ENCODE measurements around the gene LMF1.

The LMF1 gene

DNA sequence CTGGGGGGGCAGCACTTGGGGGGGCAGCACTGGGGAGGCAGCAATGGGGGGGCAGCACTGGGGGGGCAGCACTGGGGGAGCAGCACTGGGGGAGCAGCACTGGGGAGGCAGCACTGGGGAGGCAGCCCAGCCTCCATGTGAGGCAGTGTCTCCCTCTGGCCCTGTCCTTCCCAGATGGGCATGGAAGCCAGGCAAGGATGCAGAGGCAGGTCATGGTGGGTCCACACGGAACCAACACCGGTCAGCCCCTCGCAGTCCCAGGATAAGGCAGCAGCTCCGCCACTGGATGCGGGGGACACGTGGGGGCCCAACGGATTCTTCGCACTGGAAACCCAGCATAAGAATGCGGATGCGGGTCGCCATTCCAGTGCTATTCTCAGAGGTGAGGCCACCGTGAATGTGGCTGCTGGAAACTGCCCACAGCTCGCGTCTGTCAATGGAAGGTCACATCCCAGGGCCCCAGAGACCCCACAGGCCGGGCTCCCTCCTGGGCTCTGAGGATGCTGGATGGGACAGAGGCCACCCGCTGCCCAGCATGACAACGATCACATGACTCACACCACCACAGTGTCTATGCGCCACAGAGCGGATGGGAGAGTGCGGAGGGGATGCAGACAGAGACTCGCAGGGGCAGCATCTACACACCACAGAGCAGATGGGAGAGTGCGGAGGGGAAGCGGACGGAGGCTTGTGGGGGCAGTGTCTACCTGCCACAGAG lies 59.0 kb downstream of the LMF1 start:
- DNase-seq (ENCODE audit: low spot score): no peak

DNA sequence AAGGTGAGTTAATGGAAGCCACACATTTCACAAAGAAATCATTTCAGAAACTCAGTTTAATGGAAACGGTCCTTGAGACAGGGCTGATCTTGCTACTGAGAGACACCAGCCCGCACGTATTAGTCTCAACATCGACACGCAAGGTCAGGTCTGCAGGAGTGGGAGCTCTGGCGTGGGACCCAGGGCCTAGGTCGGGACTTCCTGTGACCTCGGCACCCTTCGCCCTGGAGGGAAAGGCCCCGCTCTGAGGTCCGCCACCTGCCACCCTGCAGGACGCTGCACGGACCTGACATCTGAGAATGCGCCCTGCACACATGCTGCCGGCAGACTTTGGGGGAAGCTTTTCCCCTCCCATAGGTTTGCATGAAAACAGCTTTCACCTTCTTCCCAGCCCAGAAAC lies 59.7 kb downstream of the LMF1 start:
- DNase-seq (ENCODE audit: low spot score): no peak

DNA sequence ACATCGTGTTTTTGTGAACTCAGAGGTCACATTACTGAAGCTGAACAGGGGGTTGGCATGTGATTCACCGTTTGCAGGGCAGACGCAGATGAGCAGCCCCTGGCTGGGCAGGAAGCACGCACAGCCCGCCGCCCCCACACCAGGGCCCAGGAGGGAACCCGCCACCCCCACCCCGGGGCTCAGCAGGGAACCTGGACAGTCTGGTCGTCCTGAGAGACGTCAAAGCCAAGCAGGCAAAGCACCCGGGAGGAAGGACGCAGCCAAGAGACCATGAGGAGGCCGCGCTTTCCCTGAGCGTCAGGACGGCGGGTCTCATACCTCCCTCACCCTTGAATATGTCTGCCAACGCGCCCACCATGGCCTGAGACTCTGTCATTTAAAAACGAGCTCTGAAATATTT lies 60.6 kb downstream of the LMF1 start:
- DNase-seq (ENCODE audit: low spot score): no peak

DNA sequence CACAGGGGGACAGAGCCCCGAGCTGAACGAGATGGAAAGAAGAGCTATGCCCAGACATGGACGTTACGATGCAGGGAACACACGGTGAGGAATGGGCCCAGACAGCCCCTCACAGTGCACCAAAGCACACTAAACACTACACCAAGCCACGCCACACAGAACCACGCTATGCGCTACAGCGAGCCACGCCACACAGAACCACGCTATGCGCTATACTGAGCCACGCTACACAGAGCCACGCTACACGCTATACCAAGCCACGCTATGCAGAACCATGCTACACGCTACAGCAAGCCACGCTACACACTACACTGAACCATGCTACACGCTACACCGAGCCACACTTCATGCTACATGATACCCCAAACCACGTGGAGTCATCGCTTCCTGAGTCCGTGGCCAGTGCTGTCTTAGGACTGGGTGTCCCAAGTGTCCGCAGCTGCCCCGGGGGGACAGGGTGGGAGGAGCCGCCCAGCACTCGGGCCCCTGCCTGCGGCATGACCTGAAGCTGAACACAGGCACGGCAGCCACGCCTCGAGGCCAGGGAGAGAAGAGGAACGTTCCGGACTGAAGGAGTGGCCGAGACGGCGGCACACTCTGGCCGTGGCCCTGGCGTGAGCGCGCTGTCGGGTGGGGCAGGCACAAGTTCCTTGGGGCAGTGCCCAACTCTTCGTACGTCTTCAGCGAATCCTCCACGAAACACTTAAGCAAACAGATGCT lies 61.3 kb downstream of the LMF1 start:
- no peak for DNase-seq (ENCODE audit: low spot score)

DNA sequence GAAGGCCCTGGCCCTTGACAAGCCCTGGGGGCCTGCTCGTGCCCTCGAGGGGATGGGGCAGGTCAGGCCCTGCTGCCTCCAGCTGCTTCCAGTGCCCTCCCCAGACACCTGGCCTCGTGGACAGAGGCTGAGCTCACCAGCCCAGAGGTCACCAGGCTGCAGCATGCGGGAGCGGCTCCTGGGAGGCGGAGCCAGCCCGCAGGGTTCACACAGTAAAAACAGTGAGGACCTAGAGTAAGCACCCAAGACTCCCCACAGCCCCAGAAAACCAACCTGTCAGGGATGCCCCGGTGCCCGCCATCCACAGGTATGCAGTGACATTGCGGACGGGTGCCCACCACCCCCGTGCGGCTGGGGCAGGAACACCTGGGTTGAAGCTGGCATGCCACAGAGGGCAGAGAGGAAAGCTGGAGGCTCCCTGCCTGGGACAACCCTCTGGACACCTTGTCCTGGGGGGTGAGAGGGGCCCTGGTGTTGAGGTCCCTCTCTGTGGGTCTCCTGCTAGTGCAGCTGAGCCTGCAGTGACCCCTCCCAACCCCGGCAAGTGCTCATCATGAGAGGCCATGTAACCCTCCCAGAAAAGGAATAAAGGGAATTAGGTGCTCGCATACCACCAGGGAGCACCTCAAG lies 62.1 kb downstream of the LMF1 start:
- no peak for DNase-seq (ENCODE audit: low spot score)

DNA sequence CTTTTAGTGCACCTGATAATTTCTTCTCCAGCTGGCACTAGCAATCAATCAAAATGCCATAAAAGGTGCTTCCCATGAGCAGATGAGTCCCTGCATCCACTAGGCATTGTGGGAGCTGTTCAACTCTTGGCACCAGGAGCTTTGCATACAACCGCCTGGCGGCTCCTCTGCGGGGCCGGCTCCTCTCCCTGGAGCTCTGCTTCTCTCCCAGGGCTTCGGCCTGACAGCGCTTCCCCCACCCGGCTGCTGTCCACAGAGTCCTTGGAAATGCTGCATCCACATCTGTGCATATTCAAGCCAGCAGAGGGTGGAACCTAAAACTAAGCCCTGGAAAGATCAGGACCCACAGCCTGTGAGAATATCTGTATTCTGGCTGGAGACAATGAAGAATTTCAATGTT lies 62.9 kb downstream of the LMF1 start:
- DNase-seq (ENCODE audit: low spot score): no peak

DNA sequence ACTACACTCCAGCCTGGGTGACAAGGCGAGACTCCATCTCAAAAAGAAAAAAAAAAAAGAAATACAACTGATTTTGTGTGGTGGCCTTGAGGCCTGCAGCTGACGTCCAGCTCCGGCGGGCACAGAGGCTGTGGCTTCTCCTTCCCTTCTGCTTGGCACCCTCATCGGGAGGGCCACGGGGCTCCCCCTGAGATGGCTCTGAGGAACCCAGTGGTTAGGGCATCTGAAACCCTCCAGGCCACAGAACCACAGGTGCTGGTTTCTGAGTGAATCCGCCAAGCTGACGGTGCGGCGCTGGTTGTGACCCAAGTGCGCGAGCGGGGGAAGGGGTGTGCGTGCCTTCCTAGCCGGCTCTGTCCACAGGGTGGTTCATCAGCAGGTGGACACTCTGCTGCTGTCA lies 63.4 kb downstream of the LMF1 start:
- DNase-seq (ENCODE audit: low spot score): no peak

DNA sequence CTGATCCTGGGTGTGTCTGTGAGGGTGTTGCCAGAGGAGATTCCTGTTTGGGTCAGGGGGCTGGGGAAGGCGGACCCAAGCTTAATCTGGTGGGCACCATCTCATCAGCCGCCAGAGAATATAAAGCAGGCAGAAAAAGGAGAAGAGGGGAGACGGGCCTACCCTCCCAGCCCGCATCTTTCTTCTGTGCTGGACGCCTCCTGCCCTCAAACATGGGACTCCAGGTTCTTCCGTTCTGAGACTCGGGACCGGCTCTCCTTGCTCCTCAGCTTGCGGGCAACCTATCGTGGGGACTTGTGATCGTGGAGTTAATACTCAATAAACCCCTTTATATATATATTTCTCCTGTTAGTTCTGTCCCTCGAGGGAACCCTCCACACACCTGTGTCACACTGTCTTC lies 64.5 kb downstream of the LMF1 start:
- DNase-seq (ENCODE audit: low spot score): no peak

DNA sequence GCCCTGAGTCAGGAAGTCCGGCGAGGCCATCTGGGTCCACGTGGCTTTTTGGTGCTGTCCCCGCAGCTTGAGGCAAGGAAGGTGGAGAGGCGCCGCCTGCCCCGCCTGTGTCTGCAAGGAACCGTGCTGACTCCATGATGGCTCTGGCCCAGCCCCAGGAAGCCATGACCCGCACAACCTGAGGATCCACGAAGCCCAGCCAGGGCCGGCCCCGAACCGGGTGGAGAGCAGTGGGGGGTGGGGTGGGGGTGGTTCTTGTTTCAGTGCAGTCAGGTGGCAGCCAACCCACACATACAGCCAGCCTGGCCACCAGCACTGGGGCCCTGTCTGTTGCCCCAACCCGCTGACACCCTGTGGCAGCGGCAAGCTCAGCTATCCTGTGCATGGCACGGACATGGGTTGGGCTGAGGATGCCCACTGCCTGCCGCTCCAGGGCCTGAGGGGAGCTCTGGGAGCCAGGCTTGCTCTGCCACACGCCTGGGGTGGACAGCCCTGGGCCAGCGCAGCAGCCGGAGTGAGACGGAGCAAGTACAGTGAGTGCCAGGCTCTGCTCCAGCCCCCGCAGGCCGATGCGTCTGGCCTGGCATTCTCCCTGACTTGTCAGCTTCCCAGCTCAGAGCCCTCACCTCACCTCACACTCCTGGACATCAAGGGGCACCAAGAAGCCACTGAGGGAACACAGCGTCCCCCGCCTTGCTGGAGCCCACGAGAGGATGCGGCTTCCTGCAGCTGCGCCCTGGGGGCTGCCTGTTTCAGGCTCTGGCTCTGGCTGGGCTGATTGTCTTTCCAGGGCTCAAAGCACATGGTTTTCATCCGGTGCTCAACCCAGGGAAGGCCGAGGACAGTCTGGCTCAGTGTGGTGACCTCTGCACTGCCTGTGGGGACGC lies 68.8 kb downstream of the LMF1 start:
- no peak for DNase-seq (ENCODE audit: low spot score)

DNA sequence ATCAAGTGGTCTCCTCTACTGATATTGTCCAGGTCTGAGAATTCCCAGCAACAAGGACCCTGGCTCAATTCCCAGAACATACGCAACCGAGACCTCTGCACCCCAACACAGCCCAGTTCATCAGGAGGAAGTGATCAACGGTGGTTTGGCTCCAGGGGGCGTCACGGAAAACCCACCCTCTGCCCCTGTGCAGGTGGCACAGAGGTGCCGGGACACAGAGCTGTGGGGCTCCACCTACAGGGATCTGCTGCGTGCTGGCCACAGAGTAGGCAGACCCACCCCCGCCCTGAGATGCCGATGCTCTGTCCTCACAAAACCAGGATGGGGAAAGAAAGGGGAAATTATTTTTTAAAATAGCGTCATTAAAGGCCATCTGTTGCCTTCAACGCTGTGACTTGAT lies 69.6 kb downstream of the LMF1 start:
- DNase-seq (ENCODE audit: low spot score): no peak

DNA sequence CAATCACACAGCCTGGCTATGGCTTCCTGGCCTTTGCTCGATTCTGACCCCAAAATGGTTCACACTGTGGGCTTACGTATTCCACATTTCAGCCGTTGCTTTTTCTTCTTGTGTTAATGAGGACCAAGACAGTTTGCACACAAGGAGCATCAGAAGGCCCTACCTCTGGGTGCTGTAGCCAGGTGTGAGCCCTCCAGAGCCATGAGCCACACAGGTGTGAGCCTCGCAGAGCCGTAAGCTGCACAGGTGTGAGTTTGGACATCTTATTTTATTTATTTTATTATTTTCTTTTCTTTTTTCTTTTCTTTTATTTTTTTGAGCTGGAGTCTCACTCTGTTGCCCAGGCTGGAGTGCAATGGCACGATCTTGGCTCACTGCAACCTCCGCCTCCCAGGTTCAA lies 70.6 kb downstream of the LMF1 start:
- DNase-seq (ENCODE audit: low spot score): no peak

DNA sequence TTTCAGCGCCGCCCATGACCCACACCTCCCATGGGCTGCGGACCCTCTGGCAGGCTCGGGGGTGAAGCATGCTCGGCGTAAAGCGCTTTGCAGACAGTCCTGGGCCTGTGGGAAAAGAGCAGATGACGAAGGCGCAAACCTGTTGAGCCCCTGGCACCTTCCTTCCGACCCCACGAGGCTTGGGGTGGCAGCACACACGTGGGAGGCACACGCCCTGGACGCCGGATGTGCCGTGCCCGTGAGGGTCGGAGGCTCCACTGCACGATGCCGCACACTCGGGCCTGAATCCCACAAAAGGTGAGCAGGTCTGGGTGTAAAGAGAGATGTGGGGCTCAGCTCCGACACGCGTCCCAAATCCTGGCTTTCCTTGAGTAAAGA lies 71.1 kb downstream of the LMF1 start:
- DNase-seq (ENCODE audit: low spot score): no peak

DNA sequence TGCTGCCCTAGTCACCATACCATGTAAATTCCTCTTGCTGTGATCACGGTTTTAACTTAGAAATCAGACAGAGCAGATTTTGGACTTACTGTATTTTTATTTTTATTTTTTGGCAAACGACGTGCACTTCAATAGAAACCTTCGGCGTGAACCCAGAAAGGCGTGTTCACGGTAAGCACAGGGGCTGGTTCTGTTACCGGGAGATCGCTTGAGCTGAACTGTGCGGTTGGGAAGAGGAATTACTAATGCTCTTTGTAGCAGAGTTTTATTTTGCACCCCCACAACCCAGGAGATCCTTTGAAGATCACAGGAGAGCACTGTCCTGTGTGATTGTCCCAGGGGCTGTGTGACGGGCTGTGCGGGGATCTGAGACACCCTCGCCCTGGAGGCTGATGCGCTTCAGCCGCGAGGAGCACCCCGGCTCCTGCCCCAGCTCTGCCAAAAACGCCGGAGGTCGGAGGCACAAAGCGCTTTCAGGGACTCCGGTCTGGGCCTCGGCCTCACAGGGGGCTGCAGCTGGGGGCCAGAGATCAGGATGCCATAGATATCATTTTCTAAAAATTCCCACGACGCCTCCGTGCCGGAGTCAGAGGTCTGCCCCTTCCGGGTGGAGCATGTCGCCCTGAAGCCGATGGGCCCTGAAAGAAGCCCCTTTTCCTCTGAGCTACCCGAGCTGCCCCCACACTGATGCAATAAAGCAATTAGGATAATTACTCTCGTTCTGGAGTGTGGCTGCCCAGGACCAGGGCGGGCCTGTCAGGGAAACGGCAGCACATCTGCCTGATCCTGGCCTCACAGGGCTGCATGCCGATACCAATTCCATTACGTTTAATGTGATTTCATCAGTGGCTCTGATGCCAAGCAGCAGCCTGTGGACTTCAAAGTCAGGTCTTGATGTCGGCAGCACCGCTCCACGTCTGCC lies 71.8 kb downstream of the LMF1 start:
- no peak for DNase-seq (ENCODE audit: low spot score)

DNA sequence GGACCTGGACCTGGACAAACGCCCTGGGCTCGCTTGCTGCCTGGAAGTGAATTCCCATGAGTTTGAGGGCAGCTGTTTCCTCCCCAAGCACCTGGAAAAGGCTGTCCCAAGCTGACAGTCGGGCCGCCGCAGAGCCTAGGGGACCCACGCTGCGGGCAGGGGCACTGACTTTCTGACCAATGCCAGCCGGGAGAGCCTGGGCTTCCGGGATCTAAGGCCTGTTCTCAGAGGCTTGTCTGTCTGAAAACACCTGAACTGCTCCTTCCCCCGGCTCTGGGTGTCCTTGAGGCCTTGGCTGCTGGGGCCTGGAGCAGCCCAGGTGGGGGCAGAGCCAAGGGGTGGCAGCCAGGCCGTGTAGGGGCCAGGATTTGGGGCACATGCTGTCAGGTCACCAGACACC lies 72.6 kb downstream of the LMF1 start:
- DNase-seq (ENCODE audit: low spot score): no peak

DNA sequence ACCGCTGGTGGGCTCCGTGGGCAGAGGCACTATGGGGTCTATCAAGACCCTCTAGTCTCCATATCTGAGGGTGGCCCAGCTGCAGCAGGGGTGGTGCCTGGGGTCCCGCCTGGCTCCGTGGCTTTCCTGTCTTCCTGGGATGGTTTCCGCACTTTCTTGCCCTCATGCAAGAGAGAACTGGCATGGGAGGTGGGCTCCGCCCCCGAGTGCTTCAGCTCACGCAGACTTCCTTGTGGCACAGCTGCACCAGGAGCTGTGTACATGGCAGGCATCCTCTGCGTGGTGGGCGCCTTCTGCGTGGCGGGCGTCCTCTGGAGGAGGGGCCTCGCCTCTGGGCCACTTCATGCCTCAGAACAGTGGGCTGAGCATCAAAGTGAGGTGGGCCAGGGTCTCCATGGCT lies 73.1 kb downstream of the LMF1 start:
- DNase-seq (ENCODE audit: low spot score): no peak

DNA sequence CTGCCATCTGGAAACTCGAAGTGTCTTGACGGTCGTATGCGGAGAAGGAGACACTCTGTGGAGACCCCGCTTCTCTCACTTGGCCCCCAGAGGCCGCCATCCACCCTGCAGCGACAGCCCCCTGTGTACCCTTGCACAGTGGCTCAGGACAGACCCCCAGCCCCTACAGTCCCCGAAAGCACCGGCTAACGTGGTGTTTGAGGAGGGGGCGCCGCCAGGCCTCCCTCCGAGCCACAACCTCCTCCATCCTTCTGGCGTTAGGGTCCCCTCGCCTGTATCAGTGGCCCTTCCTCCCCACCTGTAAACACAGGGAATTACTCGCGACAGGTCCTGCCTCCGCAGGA lies 73.6 kb downstream of the LMF1 start:
- no peak for DNase-seq (ENCODE audit: low spot score)

DNA sequence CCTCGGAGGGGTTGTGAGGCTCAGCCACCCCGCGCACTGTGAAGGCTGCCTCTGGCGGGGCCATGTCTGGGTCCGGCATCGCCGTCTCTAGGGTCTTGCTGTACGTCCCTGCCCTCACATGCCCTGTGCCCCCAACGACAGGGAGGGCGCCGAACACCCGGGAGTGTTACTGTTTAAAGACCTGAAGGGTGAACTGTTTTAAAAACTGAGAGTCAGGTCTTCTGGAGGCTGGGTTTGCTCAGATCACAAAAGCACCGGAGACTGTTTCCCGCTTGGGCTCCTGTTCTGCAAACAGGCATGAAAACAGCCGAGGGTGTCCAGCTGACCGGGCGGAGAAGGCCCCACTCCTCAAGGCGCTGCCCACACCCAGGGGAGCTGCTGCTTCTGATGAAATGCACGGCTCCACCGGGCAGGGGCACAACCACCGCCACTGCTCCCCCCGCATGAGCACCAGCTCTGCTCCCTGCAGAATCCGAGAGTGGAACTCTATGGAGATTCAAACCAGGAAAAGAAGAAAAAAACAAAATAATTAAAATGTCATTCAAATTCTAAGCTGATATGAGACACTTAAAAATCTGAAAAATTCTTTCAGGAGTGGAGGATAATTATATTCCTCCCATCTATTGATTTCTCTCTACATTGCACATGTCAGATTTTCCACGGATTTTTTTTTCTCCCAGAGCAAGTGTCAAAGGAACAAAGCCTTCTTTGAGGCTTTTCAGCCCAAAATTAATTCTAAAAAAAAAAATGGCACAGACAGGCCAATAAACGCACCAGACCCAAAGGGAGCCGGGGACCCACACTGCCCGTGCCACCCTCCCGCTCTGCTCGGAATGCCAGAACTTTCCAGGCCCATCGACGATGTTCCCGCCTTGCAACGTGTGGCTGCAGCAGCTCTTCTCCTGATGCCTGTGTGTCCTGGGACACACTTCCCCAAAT lies 74.3 kb downstream of the LMF1 start:
- no peak for DNase-seq (ENCODE audit: low spot score)

DNA sequence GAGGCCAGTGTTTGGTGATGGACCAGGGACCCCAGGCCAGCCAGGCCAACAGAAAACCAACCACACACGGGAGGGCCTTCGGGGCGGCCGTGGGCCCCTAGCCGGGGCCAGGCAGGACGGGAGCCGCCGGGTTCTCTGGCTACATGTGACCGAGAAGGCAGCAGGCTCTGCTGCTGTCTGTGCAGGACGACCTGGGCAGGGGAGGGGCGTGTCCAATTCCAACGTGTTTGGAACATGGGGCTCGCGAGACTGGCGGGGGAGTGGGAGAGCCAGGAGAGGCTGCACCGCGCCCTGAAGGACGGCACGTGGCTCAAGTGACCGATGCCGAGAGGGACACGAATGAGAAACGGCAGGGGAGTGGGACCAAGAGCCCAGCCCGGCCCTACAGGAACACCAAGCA lies 75.4 kb downstream of the LMF1 start:
- DNase-seq (ENCODE audit: low spot score): no peak

DNA sequence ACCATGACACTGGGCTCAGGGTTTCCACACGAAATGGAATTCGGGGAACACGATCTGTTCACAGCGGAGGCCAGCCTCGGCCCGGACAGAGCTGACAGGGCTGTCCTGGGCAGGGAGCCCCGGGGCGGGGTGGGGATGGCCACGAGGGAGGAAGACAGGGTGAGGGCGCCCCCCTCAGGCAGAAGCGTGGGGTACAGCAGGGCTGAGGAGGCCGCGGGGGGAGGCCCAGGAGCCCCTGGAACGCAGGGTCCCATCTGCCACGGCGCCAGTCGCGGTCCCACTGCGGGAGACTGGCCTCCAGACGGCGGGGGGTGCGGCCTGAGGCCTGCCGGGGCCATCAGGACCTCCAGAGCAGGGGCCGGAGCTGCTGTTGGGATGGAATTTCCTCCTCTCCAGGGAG lies 75.9 kb downstream of the LMF1 start:
- no peak for DNase-seq (ENCODE audit: low spot score)

DNA sequence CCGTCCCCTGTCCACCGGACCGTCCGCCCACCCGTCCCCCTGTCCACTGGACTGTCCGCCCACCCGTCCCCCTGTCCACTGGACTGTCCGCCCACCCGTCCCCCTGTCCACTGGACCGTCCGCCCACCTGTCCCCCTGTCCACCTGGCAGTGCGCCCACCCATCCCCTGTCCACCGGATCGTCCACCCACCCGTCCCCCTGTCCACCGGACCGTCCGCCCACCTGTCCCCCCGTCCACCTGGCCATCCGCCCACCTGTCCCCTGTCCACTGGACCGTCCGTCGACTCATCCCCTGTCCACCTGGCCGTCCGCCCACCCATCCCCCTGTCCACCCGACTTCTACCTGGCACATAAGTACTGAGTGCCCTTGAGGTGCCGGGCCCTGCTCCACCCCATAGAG lies 76.6 kb downstream of the LMF1 start:
- no peak for DNase-seq (ENCODE audit: low spot score)

DNA sequence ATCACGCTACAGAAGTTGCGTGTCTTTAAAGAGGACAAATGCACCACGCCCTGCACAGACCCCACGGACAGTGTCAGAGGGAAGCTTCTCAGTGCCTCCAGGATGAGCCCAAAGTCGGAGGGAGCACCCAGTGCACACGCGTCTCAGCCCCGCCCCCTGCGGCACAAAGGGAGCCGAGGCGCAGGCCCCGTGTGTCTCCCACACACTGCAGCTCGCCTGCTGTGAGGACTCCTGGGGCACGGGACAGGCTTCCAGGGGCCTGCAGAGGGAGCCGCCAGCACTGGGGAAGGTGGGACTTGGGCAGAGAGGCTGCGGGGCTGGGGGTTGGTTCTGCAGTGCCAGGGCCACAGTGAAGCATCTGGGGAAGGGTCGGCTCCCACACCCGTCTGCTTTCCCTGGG lies 77.4 kb downstream of the LMF1 start:
- no peak for DNase-seq (ENCODE audit: low spot score)
